ENCODE data around the gene RPUSD2. TPM values are rescaled to one million over a fixed set of nuclear protein-coding genes. Genes with fewer than 3 reads are reported as not detected.
A peak's percentile ranks its signal among the peaks of the same experiment; 100 is the strongest.

RPUSD2 gene
- total RNA-seq, 2 donors from 2014 or later, result 3.1 to 7.3 TPM

DNA sequence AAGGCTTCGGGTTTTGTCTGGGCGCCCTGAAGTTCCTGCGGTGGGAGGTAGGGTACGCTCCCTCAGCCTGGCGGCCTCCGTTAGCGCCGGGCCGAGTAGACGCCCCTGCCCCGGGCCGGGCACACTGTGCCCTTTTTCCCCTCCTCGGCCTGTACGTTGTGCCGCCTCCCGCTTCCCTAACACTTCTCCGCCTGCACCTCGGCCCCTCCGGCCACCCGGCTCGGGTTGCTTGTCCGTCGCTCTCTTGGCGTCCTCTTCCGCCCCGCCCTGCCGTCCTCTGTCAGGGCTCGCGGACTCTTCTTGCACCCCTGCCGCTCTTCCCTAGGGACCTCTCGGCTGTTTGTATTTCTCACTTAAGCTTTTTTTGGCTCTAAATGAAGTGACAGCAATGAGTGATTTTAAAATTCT is 25.3 kb downstream of the RPUSD2 start:
- peaks cover 10% of the 10 kb centered on the region for H3K4me1 ChIP-seq
- TF ChIP-seq POLR2A (IDR thresholded peaks at IDR 0.05), result no peak
- TF ChIP-seq, protein P1, sequence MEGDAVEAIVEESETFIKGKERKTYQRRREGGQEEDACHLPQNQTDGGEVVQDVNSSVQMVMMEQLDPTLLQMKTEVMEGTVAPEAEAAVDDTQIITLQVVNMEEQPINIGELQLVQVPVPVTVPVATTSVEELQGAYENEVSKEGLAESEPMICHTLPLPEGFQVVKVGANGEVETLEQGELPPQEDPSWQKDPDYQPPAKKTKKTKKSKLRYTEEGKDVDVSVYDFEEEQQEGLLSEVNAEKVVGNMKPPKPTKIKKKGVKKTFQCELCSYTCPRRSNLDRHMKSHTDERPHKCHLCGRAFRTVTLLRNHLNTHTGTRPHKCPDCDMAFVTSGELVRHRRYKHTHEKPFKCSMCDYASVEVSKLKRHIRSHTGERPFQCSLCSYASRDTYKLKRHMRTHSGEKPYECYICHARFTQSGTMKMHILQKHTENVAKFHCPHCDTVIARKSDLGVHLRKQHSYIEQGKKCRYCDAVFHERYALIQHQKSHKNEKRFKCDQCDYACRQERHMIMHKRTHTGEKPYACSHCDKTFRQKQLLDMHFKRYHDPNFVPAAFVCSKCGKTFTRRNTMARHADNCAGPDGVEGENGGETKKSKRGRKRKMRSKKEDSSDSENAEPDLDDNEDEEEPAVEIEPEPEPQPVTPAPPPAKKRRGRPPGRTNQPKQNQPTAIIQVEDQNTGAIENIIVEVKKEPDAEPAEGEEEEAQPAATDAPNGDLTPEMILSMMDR (IDR thresholded peaks at IDR 0.05), result peak in 3 of 7 experiments; percentile 15 to 37 (median 32)
- peak; percentile 27 to 52 (median 44) for DNase-seq
- no peaks in the 10 kb centered on the region for H3K9me3 ChIP-seq
- H3K27ac ChIP-seq, result peak overlapping the region in 3 of 4 donors; percentile 88 to 89 (median 88)
- ATAC-seq, result peak; percentile 32
- no peaks in the 10 kb centered on the region for H3K36me3 ChIP-seq (replicated peaks in 1 of 2; ENCODE audit: insufficient read depth in 1 of 2, low read depth in 2 of 2)
- intact Hi-C loops (cut with DNase I), result no loop called here
- no peaks in the 10 kb centered on the region for H3K27me3 ChIP-seq
- WGBS, 2 donors, result 0 to 1% methylated on average over 17 to 31 of the region's 31 CpGs
- H3K4me3 ChIP-seq, result peak overlapping the region in 1 of 2 donors; percentile 31

DNA sequence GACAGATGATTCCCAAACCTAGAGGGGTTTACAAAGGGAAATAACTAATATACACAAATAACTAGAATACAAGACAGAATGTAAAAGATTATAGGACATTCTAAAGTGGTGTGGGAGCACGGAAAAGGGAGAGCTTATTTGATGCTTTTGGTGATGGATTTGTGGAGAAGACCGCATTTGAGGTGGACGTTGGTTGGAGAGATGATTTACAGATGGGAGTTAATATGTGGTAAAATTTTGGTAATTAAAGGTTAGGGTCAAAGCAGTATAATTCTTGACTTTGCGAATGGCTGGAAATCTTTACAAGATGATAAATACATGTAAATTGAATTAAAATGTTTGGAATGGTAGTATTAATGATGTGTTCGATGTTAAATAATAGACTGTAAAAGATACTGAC is 26.1 kb downstream of the RPUSD2 start:
- DNase-seq (no peak), ATAC-seq (no peak)
- no peak overlapping the region for H3K27ac ChIP-seq
- WGBS, 2 donors, result 30 to 31% methylated on average over 5 of the region's 5 CpGs
- TF ChIP-seq, protein P1 (IDR thresholded peaks at IDR 0.05), result no peak
- TF ChIP-seq POLR2A (IDR thresholded peaks at IDR 0.05), result no peak
- H3K4me3 ChIP-seq, result no peak overlapping the region
- H3K27me3 ChIP-seq, result no peaks in the 10 kb centered on the region
- intact Hi-C loops (cut with DNase I), result no loop called here
- no peaks in the 10 kb centered on the region for H3K36me3 ChIP-seq (replicated peaks in 1 of 2; ENCODE audit: insufficient read depth in 1 of 2, low read depth in 2 of 2)
- no peaks in the 10 kb centered on the region for H3K9me3 ChIP-seq
- H3K4me1 ChIP-seq, result peaks cover 10% of the 10 kb centered on the region

DNA sequence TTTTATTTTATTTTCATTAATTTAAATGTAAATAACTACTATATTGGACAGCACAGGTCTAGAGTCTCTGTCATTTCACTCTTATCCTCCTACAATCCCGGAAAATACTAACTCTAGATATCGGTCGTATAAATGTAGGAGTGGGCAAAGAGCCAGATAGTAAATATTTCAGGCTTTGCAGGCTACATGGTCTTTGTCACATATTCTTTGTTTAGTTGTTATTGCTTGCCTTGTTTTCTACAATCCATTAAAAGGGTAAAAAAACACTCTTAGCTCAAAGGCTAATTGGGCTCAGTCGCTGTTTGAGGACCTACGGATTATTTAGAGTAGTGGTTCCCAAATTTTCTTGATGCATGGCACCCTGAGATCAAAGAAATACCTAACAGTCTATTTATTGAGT is 26.7 kb downstream of the RPUSD2 start:
- no peak overlapping the region for H3K4me3 ChIP-seq
- no peaks in the 10 kb centered on the region for H3K27me3 ChIP-seq
- ATAC-seq, result no peak
- intact Hi-C loops (cut with DNase I), result no loop called here
- TF ChIP-seq, protein P1 (IDR thresholded peaks at IDR 0.05), result no peak
- no peak for TF ChIP-seq POLR2A (IDR thresholded peaks at IDR 0.05)
- H3K4me1 ChIP-seq, result peaks cover 10% of the 10 kb centered on the region
- no peak for DNase-seq
- no peaks in the 10 kb centered on the region for H3K36me3 ChIP-seq (replicated peaks in 1 of 2; ENCODE audit: insufficient read depth in 1 of 2, low read depth in 2 of 2)
- WGBS, 2 donors, result 50 to 59% methylated on average over 5 of the region's 5 CpGs
- H3K27ac ChIP-seq, result no peak overlapping the region
- H3K9me3 ChIP-seq, result no peaks in the 10 kb centered on the region

DNA sequence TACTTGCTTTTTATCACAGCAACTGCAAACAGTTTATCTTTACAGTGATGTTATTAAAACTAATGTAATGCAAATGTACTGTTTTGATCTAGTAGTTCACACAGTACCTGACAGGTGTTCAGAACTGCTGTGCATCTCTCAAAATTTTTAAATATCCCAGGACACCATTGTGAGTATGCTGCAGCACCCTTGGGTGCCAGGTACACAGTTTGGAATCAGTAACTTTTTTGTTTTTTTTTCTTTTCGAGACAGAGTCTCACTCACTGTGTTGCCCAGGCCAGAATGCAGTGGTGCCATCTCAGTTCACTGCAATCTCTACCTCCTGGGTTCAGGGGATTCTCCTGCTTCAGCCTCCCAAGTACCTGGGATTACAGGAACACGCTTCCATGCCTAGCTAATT is 27.9 kb downstream of the RPUSD2 start:
- H3K9me3 ChIP-seq, result no peaks in the 10 kb centered on the region
- intact Hi-C loops (cut with DNase I), result no loop called here
- no peak for ATAC-seq

DNA sequence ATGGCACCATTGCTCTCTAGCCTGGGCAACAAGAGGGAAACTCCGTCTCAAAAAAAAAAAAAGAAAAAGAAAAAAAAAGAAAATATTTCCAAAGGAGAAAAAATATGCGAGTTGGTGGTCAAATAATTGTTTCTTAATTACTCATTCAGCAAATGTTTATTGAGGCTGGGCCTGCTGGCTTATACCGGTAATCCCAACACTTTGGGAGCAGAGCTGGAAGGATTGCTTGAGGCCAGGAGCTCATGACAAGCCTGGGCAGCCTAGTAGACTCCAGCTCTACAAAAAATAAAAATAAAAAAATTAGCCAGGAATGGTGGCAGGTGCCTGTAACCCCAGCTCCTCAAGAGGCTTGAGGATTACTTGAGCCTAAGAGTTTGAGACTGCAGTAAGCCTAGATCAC is 29.0 kb downstream of the RPUSD2 start:
- Histone ChIP-seq H3K27me3 (no peaks in the 10 kb centered on the region), H3K4me3 (no peak overlapping the region), H3K27ac (no peak overlapping the region), H3K4me1 (peaks cover 10% of the 10 kb centered on the region), H3K36me3 (replicated peaks in 1 of 2; ENCODE audit: insufficient read depth in 1 of 2, low read depth in 2 of 2) (no peaks in the 10 kb centered on the region), H3K9me3 (no peaks in the 10 kb centered on the region)
- intact Hi-C loops (cut with DNase I), result no loop called here
- no peak for ATAC-seq
- WGBS, 2 donors, result 55 to 59% methylated on average over 3 of the region's 3 CpGs
- no peak for DNase-seq
- TF ChIP-seq, protein P1 (IDR thresholded peaks at IDR 0.05), result no peak
- TF ChIP-seq POLR2A (IDR thresholded peaks at IDR 0.05), result no peak

More for the DNA sequence above, 27.9 kb downstream of the RPUSD2 start:
- H3K36me3 ChIP-seq (replicated peaks in 1 of 2; ENCODE audit: insufficient read depth in 1 of 2, low read depth in 2 of 2), result no peaks in the 10 kb centered on the region
- TF ChIP-seq, protein P1 (IDR thresholded peaks at IDR 0.05), result no peak
- no peak for TF ChIP-seq POLR2A (IDR thresholded peaks at IDR 0.05)
- no peak overlapping the region for H3K27ac ChIP-seq
- no peaks in the 10 kb centered on the region for H3K27me3 ChIP-seq
- no peak for DNase-seq
- H3K4me3 ChIP-seq, result no peak overlapping the region
- peaks cover 10% of the 10 kb centered on the region for H3K4me1 ChIP-seq
- 97 to 100% methylated on average over 2 of the region's 2 CpGs for WGBS, 2 donors

Measured in body of pancreas (tissue), 4 donors.